ENCODE results near the gene GATAD2A. TPM values are rescaled to one million over a fixed set of nuclear protein-coding genes. Genes with fewer than 3 reads are reported as not detected.

GATAD2A gene
- total and polyA plus RNA-seq, 2 of the 13 experiments (the other 11 are each of a cell fraction or from before 2014, with no cell fraction given), result 16.8 to 28.6 TPM

GRCh38 chr19:19385131-19385895, 20.2 kb upstream of the GATAD2A start (continued):
- TF ChIP-seq MAZ (IDR thresholded peaks at IDR 0.05; ENCODE audit: borderline replicate concordance, low read depth, low read length), result no peak
- no peak; the same call in 1 of the 2 replicates for TF ChIP-seq MAZ (CRISPR knock-in tag; IDR thresholded peaks at IDR 0.05; ENCODE audit: low read depth)
- no peak for TF ChIP-seq ETV6 (CRISPR knock-in tag; conservative IDR thresholded peaks at IDR 0.05)
- no peak for TF ChIP-seq DZIP1 (CRISPR knock-in tag; IDR thresholded peaks at IDR 0.05)
- TF ChIP-seq MTA1 (CRISPR knock-in tag; IDR thresholded peaks at IDR 0.05; ENCODE audit: borderline replicate concordance), result no peak
- TF ChIP-seq GABPB1 (CRISPR knock-in tag; IDR thresholded peaks at IDR 0.05), result peak; percentile 91
- no peak for TF ChIP-seq ARNTL (CRISPR knock-in tag; IDR thresholded peaks at IDR 0.05)
- no peak for TF ChIP-seq THYN1 (CRISPR knock-in tag; IDR thresholded peaks at IDR 0.05; ENCODE audit: borderline replicate concordance, low read depth)
- 0 out of 2 replicates have a peak, but pooled peaks have one; percentile 32 for TF ChIP-seq ZNF574 (CRISPR knock-in tag; IDR thresholded peaks at IDR 0.05)
- TF ChIP-seq MAF1 (CRISPR knock-in tag; IDR thresholded peaks at IDR 0.05; ENCODE audit: borderline replicate concordance), result no peak
- TF ChIP-seq ZNF331 (CRISPR knock-in tag; IDR thresholded peaks at IDR 0.05), result no peak; the same call in 1 of the 2 replicates
- no peak for TF ChIP-seq PREB (CRISPR knock-in tag; IDR thresholded peaks at IDR 0.05)
- TF ChIP-seq ZNF136 (CRISPR knock-in tag; IDR thresholded peaks at IDR 0.05; ENCODE audit: low read depth), result no peak
- peak; percentile 30; the same call in 1 of the 2 replicates for TF ChIP-seq YEATS2 (CRISPR knock-in tag; IDR thresholded peaks at IDR 0.05; ENCODE audit: borderline replicate concordance)
- no peak for TF ChIP-seq ZNF564 (CRISPR knock-in tag; IDR thresholded peaks at IDR 0.05)
- TF ChIP-seq ZNF670 (CRISPR knock-in tag; IDR thresholded peaks at IDR 0.05; ENCODE audit: borderline replicate concordance), result no peak
- no peak for TF ChIP-seq TFAP4 (IDR thresholded peaks at IDR 0.05; ENCODE audit: borderline replicate concordance, low read depth)
- TF ChIP-seq ETS1 (CRISPR knock-in tag; IDR thresholded peaks at IDR 0.05), result no peak
